ENCODE measurements around the gene COX17. TPM values are rescaled to one million over a fixed set of nuclear protein-coding genes. Genes with fewer than 3 reads are reported as not detected.
"Not testable (repeated sequence)": the region's sequence is repeated elsewhere in the genome, so short reads cannot be mapped to it uniquely, and the experiment has no call there.

Gene COX17
- total and polyA plus RNA-seq, 11 donors: 73.8 to 728 (median 113) TPM

DNA sequence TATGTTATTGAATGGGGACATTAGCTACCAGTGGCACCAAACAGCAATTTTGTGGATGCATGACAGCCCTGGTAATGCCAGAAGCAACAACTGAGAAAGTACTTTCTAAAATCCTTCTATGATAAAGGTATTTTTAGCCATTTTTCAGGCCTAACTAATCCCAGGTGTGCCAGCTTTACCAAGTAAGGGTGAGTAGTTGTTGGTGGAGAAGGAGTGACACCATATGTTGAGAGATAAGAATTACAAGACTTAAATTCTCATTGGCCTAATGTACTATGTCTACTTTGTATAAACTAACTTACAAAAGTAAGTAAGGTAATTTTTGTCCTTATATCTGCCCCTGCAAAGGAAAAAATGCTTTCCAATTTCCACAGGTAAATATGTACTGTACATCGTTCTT lies 4.1 kb upstream of the COX17 start:
- no peak for DNase-seq
- no peaks in the 10 kb centered on the region for H3K9me3 ChIP-seq
- intact Hi-C loops (cut with DNase I): loop anchor here in 9 of 10 donors (2.0 to 10.0 kb wide), 11 partner anchors 80 to 799 kb away; partner anchors contain the start of genes TIMMDC1 (in 2 of the 9) and TEX55 (in 1 of the 9)
- TF ChIP-seq POLR2A (IDR thresholded peaks at IDR 0.05): no peak
- TF ChIP-seq, protein P1, sequence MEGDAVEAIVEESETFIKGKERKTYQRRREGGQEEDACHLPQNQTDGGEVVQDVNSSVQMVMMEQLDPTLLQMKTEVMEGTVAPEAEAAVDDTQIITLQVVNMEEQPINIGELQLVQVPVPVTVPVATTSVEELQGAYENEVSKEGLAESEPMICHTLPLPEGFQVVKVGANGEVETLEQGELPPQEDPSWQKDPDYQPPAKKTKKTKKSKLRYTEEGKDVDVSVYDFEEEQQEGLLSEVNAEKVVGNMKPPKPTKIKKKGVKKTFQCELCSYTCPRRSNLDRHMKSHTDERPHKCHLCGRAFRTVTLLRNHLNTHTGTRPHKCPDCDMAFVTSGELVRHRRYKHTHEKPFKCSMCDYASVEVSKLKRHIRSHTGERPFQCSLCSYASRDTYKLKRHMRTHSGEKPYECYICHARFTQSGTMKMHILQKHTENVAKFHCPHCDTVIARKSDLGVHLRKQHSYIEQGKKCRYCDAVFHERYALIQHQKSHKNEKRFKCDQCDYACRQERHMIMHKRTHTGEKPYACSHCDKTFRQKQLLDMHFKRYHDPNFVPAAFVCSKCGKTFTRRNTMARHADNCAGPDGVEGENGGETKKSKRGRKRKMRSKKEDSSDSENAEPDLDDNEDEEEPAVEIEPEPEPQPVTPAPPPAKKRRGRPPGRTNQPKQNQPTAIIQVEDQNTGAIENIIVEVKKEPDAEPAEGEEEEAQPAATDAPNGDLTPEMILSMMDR (IDR thresholded peaks at IDR 0.05): peak; percentile 40 to 72 (median 58)
- H3K36me3 ChIP-seq: no peaks in the 10 kb centered on the region
- peak in 1 of 4 donors; percentile 30 for ATAC-seq
- peak overlapping the region in 3 of 12 donors; percentile 12 to 28 (median 26) for H3K27ac ChIP-seq
- no peak overlapping the region for H3K4me3 ChIP-seq
- WGBS, 4 donors: 43 to 50% (median 46%) methylated on average over 1 of the region's 1 CpG
- H3K27me3 ChIP-seq: no peaks in the 10 kb centered on the region
- peaks cover 0 to 11% (median 6%) of the 10 kb centered on the region in 12 donors for H3K4me1 ChIP-seq

- ATAC-seq (no peak), DNase-seq (no peak)
- Histone ChIP-seq H3K36me3 (peaks cover 0 to 4% (median 3%) of the 10 kb centered on the region in 9 donors), H3K9me3 (no peaks in the 10 kb centered on the region), H3K27ac (peak overlapping the region in 4 of 12 donors; percentile 3 to 36 (median 11)), H3K4me1 (peaks cover 0 to 25% (median 17%) of the 10 kb centered on the region in 12 donors), H3K4me3 (no peak overlapping the region), H3K27me3 (no peaks in the 10 kb centered on the region)
- intact Hi-C loops (cut with DNase I): loop anchor here (2.0 to 10.0 kb wide), 19 partner anchors 43 to 798 kb away; partner anchors contain the start of genes ADPRH (in 3 of the 10), PLA1A (in 2 of the 10), POGLUT1 (in 2 of the 10) and TIMMDC1 (in 2 of the 10)
- TF ChIP-seq, protein P1 (IDR thresholded peaks at IDR 0.05): no peak
- no peak for TF ChIP-seq POLR2A (IDR thresholded peaks at IDR 0.05)
Observed at GRCh38 chr3:119679874-119680273, 2.7 kb upstream of the COX17 start.

DNA sequence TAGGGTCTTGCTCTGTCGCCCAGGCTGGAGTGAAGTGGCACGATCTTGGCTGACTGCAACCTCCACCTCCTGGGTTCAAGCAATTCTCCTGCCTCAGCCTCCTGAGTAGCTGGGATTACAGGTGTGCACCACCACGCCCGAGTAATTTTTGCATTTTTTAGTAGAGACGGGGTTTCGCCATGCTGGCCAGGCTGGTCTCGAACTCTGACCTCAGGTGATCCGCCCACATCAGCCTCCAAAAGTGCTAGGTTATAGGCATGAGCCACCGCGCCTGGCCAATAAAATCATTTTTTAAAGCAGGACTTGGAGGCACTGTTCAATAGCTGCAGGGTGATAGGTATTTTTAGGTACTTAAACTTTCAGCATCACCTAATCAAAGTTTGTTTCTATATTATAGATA lies 1.0 kb upstream of the COX17 start:
- not testable (repeated sequence) for H3K4me3 ChIP-seq, DNase-seq, H3K9me3 ChIP-seq, ATAC-seq, H3K27me3 ChIP-seq
- Histone ChIP-seq H3K27ac (peak overlapping the region in 4 of 12 donors; percentile 95 to 97 (median 96)), H3K36me3 (peaks cover 0 to 20% (median 17%) of the 10 kb centered on the region in 9 donors), H3K4me1 (peaks cover 0 to 37% (median 21%) of the 10 kb centered on the region in 12 donors)
- WGBS, 4 donors: 94 to 98% (median 96%) methylated on average over 10 of the region's 10 CpGs
- intact Hi-C loops (cut with DNase I): loop anchor here in 7 of 10 donors (2.0 to 10.0 kb wide), 11 partner anchors 41 to 216 kb away; partner anchors contain the start of genes ADPRH (in 3 of the 7), PLA1A (in 2 of the 7), POGLUT1 (in 2 of the 7) and TMEM39A (in 2 of the 7)

- H3K9me3 ChIP-seq: no peaks in the 10 kb centered on the region
- H3K36me3 ChIP-seq: peaks cover 0 to 26% (median 23%) of the 10 kb centered on the region in 9 donors
- no peak for TF ChIP-seq POLR2A (IDR thresholded peaks at IDR 0.05)
- TF ChIP-seq, protein P1 (IDR thresholded peaks at IDR 0.05): no peak
- peak overlapping the region; percentile 38 to 82 (median 70) for H3K4me3 ChIP-seq
- ATAC-seq (no peak), DNase-seq (no peak)
- intact Hi-C loops (cut with DNase I): loop anchor here in 7 of 10 donors (1.0 to 10.0 kb wide), 12 partner anchors 39 to 215 kb away; partner anchors contain the start of genes ADPRH (in 3 of the 7), PLA1A (in 2 of the 7), POGLUT1 (in 2 of the 7) and TMEM39A (in 2 of the 7)
- H3K27ac ChIP-seq: peak overlapping the region; percentile 93 to 97 (median 96)
- no peaks in the 10 kb centered on the region for H3K27me3 ChIP-seq
- 10 to 19% (median 12%) methylated on average over 6 of the region's 6 CpGs for WGBS, 4 donors
- H3K4me1 ChIP-seq: peaks cover 0 to 43% (median 26%) of the 10 kb centered on the region in 12 donors
Observed at GRCh38 chr3:119677641-119677934, 382 bp upstream of the COX17 start.

Measured in heart left ventricle (tissue), 16 donors.